K562 (cell line): ENCODE measurements around the gene ZFR2. TPM values are rescaled to one million over a fixed set of nuclear protein-coding genes. Genes with fewer than 3 reads are reported as not detected.

Experiments used
- ATF6 ChIP-seq: sonication (generic); formaldehyde crosslinking; IDR thresholded peaks from 2 replicates; pipeline ENCODE4 v1.4.0; 2020; ENCODE audit warnings: mild to moderate bottlenecking, missing genetic modification reagents
- ATF7 ChIP-seq: fragments of 450-650 bp; IDR thresholded peaks from 2 replicates; pipeline ENCODE4 v1.7.1; 2014; ENCODE audit warnings: mild to moderate bottlenecking, moderate library complexity
- L3MBTL2 ChIP-seq: fragments of 450-650 bp; IDR thresholded peaks from 2 replicates; pipeline ENCODE4 v1.6.1; 2016; ENCODE audit warnings: mild to moderate bottlenecking, moderate library complexity
- MITF ChIP-seq: IDR thresholded peaks from 2 replicates; pipeline ENCODE4 v1.6.1; 2014; ENCODE audit warnings: antibody characterized with exemption
- MTA1 ChIP-seq: fragments of 450-650 bp; IDR thresholded peaks from 2 replicates; pipeline ENCODE4 v1.6.1; 2017; ENCODE audit warnings: borderline replicate concordance
- ZNF239 ChIP-seq: fragments of 250-450 bp; sonication (Bioruptor Pico); IDR thresholded peaks from 2 replicates; pipeline ENCODE4 v1.4.0; 2020; ENCODE audit warnings: mild to moderate bottlenecking
- polyA plus RNA-seq, 8 experiments: library from polyadenylated mRNA; depleted of rRNA in 4 of 8; stranded (reverse) in 5 of 8; unstranded in 3 of 8; fragments of >200 nt; fragmentation: Nextera tagmentation in 2 of 8; fragmentation: Illumina TruSeq in 1 of 8; extraction: Ambion mirVana in 2 of 8; extraction: Trizol in 1 of 8; gene quantifications; 2 replicates each; pipeline versions ENCODE4 v1.2.1 to v1.2.3, GENCODE V29; 2011 to 2014; ENCODE audit warnings: inconsistent platforms in 1 of 8, missing spikeins in 1 of 8
- total RNA-seq, 7 experiments: library from RNA; depleted of rRNA in 6 of 7; stranded (reverse); fragments of >200 nt in 6 of 7; fragmentation: Illumina TruSeq in 2 of 7; extraction: Trizol in 2 of 7; gene quantifications; 2 replicates each; pipeline versions ENCODE4 v1.2.1 to v1.2.3, GENCODE V29; 2011 to 2021; ENCODE audit warnings: low replicate concordance in 1 of 7

ZFR2 gene
- total and polyA plus RNA-seq, 9 of the 15 experiments (the other 6 are each of a cell fraction or from before 2014, with no cell fraction given): 0.03 to 0.59 (median 0.07) TPM; not detected in 6

GRCh38 chr19:3834349-3835054 lies 34.3 kb downstream of the ZFR2 start (continued):
- TF ChIP-seq ATF6 (CRISPR knock-in tag): no peak
- TF ChIP-seq ZNF239 (CRISPR knock-in tag): no peak
- TF ChIP-seq ATF7: no peak
- TF ChIP-seq L3MBTL2: no peak
- TF ChIP-seq MITF: no peak
- no peak for TF ChIP-seq MTA1
